ENCODE measurements around the gene NINL.
"Not testable (repeated sequence)": the region's sequence is repeated elsewhere in the genome, so short reads cannot be mapped to it uniquely, and the experiment has no call there.

NINL gene

DNA sequence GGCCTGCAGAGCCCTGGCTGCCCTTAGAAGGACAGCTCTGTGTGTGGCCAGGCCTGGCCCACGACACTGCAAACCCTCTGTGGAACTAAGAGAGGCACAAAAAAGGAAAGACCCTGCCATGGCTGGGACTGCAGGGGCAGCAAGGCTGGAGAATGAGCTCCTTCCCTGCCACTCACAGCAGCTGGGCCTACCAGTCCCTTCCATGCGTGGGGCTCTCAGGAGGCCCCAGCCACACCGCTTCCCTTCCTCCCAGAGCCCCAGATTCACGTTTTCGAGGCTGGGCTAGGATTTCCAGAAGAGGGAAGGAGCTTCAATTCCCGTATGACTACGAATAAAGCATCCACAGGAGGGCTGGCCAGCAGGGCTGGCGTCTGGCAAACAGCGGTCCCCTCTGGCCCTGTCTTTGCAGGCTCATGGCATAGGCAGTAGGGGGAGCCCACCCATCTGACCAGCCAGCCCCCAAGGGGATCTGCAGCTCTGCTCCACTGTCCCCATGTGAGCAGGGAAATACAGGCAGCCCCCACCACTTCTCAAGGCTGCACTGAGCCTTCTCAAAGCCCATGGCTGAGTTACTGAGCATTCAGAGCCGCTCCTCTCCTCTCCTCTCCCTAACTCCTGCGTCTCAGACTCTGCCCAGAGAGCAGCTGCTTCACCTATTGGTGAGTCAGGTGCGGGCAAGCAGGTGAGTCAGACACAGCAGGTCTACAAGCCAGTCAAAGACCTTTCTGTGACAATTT is 53.1 kb downstream of the NINL start:
- DNase-seq (ENCODE audit: low read depth) = no peak

DNA sequence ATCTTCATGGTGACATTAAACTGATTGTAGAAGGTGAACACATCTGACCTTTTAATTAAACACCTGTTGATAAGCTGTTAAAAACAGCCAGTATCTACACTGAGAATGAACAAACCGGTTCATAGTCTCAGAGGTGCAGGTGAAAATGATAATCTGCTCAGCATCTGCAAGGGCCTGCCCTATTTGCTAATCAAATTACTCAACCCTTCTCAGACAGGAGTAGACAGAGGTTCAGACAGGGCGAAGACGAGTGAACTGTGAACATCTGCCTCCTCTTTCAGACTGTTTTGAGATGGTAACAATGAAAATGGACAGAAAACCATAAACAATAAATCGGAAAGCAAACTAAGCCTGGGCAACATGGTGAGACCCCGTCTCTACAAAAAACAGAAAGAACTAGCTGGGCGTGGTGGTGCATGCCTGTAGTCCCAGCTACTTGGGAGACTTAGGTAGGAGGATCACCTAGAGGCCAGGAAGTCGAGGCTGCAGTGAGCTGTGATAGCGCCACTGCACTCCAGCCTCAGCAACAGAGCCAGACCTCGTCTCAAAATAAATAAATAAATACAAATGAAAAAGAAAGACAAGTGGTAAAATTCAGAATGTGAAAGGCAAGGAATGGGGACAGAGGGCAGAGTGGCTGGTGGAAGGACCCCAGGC is 55.9 kb downstream of the NINL start:
- no peak for DNase-seq (ENCODE audit: low read depth)

DNA sequence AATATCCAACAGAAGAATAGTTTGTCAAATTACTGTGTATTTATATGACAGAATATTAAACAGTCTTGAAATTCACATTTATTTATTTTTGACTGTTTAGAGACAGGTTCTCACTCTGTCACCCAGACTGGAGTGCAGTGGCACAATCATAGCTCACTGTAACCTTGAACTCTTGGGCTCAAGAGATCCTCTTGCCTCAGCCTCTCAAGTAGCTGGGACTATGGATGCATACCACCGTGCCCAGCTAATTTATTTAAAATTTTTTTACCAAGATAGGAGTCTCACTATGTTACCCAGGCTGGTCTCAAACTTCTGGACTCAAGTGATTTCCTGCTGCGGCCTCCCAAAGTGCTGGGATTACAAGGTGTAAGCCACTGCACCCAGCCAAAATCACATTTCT is 57.4 kb downstream of the NINL start:
- DNase-seq (ENCODE audit: low read depth) = no peak

DNA sequence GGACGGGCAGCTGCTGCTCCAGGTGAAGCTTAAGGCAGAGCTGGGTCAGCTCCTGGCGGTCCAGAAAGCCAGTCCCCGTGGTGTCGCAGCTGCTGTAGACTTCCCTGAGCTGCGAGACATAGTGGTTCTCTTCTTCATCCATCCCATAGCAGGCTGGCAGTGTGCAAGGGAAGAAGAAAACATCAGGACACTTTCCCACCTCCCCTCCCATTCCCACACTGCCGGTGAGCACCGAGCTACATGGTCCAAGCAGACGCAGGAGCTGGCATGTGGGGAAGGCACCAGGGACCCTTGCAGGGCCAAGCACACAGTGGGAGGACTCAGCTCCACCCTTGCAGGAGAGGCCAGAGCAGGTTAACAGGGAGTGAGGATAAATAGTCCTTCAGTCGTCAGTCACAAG is 58.9 kb downstream of the NINL start:
- no peak for DNase-seq (ENCODE audit: low read depth)

DNA sequence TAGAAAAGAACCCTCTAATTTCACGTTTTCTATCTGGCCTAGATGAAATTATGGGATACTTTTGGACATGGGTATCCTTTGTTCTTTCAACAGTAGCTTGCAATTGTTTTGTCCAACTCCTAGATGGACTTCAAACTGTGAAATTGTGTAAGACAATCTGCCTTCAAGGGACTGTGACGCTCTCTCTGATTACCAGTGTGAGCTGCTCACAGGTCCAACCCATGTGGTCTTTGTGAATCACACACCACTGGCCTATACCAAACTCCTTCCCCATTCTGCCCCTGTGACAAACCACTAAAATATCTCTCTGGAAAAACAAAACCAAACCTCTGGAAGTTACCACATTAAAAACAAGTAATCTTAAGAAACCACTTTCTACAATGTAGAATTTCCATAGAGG is 59.5 kb downstream of the NINL start:
- no peak for DNase-seq (ENCODE audit: low read depth)

DNA sequence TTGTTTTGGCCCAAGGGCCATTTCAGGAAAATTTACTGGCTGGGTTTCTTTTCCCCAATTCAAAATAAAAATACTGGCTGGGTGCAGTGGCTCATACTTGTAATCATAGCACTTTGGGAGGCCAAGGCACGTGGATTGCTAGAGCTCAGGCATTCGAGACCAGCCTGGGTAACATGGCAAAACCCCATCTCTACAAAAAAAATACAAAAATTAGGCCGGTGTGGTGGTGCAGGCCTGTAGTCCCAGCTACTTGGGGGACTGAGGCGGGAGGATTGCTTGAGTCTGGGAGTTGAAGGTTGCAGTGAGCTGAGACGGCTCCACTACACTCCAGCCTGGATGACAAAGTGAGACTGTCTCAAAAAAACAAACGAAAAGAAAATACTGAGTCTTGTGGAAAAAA is 60.0 kb downstream of the NINL start:
- DNase-seq (ENCODE audit: low read depth) = no peak

DNA sequence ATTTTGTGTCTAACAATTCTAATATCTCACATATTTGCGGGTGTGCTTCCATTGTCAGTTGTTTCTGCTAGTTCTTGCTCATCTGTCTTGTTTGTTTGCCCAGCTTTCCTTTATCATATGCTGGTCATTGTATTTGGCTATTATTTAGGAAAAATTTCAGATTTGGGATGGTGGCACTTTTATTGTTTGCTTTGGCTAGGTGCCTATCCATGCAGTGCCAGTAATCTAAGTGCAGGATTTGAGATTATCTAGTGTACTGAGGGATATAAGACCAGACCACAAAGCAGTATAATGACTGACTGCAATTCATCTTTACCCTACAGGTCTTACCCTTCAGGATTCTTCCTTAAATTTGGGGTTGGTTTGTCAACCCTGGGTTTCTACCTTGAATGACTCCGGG is 63.9 kb downstream of the NINL start:
- no peak for DNase-seq (ENCODE audit: low read depth)

DNA sequence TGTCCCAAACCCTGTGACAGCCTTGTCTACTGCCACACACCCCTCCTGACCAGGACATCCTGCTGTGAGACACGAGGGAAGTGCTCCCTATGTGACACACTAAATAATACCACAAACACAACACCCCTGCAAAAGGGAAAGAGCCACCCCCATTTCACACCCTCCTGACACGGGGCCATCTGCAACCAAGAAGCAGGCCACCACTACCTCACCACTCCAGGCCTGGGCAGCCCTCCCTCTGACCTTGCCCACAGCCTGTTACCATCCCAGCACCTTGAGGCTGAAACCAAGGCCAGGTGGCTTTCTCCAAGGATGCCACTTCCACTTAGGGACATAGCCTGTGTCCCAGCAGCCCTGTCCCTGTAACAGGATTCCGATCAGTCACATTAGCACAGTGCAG is 68.2 kb downstream of the NINL start:
- no peak for DNase-seq (ENCODE audit: low read depth)

DNA sequence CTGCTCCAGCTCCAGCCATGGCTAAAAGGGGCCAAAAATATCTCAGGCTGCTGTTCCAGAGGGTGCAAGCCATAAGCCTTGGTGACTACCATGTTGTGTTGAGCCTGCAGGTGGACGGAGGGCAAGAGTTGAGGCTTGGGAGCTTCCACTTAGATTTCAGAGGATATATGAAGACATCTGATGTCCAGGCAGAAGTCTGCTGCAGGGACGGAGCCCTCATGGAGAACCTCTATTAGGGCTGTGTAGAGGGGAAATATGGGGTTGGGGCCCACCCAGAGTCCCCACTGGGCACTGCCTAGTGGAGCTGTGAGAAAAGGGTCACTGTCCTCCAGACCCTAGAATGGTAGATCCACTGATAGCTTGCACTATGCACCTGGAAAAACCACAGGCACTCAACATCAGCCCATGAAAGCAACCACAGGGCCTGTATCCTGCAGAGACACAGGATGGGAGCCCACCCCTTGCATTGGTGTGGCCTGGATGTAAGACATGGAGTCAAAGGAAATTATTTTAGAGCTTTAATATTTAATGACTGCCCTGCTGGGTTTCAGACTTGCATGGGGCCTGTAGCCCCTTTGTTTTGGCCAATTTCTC is 70.5 kb downstream of the NINL start:
- DNase-seq (ENCODE audit: low read depth) = no peak

DNA sequence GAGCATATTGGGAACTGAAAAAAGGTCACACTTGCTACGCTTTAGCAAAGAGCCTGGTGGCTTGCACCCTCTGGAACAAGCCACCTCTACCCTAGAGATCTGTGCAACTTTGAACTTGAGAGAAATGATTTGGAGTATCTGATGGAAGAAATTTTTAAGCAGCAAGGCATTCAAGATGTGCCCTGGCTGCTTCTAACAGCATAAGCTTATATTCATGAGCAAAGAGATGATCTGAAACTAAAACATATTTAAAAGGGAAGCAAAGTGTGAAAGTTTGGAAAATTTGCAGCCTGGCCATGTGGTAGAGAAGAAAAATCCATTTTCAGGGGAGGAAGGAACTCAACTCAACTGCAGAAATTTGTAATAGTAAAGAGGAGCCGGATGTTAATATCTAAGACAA is 71.1 kb downstream of the NINL start:
- DNase-seq (ENCODE audit: low read depth) = no peak

DNA sequence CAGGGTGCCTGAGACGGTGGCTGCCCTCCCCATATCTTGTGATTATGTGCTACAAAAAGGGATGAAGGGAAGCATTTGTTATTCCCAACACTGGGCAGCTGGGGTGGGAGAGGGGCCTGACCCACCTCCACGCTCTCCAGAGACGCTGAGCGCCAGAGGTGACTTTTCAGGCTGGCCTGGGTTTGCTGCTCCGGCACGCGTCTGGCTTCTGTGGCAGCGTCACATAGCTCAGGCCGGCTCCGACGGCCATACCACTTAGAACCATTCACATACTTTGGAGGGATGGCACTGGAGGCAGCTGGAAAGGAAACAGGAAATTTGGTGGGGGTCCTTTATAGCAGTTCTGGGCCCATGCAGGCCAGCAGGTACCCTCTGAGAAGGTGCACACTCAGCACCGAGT is 72.6 kb downstream of the NINL start:
- DNase-seq (ENCODE audit: low read depth) = no peak

DNA sequence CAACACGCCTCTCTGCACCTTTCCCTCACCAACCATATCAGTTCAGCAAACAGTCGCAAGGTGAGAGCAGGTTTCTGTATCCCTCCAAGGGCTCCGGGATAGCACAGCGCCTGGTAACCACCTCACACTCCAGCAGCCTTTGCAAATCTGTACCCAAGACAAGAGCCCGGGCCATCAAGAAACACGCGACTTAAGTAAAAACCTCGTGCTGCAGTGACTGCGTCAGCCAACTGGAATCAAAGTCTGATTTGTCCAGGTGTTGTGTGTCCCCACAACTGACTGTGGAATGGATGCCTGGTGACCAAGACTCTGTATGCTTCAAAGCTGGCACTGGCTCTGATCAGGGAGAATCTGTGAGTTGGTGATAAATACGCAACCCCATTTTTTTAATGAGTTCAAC is 74.1 kb downstream of the NINL start:
- no peak for DNase-seq (ENCODE audit: low read depth)

DNA sequence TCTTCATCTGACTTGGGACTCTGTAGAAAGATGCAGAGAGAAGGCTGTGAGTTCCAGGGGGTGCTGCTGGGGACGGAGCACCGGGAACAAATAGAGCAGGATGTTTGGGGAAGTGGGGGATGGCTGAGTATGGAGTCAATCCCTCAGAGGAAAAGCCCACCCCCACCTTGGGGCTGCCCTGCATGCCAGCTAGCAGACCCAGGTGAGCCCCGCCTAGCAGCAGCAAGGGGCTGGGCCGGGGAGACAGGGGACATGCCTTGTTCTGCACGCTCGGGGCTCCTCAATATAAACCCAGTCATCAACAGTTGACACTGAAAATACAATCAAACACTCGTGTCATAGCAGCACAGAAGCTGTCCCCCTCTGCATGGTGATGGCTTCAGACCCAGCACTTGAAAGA is 74.6 kb downstream of the NINL start:
- DNase-seq (ENCODE audit: low read depth) = no peak

DNA sequence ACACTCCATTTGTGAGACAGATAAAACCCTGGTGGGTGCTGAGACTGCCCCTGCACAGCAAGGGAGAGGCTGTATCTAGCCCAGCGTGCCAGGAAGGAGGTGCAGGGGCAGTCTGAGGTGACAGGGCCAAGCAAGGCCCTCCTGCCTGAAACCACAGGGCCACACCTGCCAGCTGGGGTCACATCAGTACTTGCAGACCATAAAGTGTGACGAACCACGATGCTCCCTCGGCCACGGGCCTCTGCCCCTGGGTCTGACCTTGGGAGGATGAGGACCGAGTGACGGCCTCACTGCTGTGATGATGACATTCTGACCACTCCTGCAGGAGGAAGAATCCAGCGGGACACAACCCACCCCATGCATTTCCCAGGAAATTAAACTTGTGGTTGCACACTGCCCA is 75.1 kb downstream of the NINL start:
- no peak for DNase-seq (ENCODE audit: low read depth)

DNA sequence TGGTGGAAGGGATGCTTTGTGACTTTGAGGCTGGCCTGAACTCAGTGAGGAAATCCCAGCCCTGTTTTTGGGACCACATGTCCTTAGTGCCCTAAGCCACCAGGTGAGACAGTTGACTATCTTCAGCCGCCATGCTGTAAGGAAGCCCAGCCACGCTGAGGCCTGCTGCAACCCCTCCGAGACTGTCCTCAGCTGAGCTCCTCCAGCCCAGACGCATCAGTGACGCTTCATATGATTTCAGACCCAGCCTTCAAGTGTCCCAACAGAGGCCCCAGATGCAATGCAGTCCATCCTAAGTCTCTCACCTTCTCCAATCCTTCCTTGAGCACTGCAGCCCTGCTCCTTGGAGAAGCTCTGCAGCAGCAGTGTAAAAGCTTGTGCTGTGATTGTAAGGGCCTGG is 76.2 kb downstream of the NINL start:
- no peak for DNase-seq (ENCODE audit: low read depth)

DNA sequence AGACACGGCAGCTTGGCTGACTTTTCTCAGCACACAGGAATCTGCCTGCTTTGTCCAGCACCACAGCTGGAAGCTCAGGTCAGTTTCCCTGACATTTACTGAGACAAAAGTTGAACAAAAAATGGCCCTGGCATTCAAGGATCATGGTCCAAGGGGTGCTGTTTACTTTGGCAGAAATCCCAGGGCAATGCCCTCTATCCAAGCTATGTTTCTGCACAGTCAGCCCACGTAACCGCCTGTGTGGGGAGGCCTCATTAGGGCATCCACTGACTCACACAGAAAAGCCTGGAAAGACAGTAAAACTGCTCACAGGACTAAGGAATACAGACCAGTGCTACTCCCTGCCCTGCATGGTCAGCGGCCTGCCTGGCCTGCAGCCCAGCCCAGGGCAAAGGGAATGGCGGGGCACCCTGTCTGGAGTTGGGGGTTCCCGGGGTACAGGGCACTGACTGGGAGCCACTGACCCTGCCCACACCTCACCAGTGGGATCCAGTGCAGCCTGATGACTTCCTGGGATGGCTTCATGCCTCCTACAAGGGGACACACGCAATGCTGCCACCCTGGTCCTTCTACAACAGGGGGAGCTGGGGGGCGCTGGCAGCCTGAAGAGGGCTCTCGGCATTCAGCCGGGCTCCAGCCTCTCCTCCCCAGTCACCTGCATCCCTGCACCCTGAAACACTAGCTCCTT is 77.1 kb downstream of the NINL start:
- DNase-seq (ENCODE audit: low read depth) = no peak

DNA sequence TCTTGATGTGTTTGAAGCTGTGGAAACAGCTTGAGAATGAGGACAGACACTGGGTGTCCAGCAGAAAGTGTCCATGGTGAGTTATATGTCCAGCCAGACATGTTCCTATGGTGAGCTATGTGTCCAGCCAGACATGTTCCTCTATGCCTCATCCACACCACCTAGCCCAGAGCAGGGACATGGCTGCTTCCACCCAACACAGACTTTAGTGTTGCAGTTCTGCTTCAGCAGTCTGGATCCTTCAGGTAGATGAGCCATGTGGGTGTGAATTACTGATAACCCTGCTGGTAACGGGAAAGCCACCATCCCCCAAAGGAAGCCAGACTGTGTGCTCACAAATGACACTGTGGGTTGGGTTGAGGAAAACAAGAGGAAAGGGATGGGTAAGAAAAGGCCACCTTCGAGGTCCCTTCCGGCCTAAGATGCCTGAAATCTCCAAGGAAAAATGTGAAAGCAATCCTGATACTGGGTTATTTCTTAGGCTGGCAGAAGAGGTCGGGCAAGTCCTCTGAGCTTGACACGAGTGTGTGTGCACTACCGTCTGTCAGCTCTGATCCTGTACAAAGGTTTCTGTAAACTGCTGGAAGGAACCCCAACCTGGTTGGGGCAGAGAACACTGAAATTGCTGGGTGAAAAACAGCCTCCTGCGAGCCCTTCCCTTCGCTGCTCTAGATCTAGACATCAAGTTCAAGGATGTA is 77.8 kb downstream of the NINL start:
- no peak for DNase-seq (ENCODE audit: low read depth)

DNA sequence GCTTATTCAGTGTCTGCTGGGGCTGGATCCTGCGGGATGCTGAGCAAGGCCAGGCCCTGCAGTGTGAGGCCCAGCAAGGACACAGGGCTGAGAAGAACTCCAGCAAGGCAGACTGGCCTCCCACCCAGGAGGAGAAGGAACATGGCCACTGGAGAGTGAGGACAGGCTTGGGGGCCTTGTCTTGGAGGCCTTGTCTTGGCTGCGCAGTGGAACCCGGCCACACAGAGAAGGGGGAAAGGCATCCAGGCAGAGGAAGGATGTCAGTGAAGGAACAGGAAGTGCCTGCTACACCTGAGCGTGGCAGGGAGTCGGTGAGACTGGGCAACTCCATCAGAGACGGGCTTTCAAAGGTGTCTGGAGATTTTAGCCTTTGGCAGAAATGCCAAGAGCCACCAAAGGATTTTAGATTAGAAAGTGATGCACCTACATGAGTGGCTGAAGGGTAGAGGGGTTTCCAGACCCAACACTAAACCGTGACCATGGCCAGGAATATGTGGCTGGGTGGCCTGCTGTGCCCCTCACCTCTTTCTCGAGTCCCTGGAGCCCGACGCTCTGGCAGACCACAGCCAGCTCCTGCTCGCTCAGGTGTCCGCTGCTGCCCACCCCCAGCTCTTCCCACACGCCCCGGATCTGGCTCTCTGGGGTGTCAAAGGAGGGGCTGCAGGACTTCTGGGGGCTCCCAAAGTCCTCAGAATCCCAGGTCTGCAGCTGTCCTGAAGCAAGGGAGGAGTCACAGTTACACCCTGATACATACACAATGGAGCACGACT is 80.8 kb downstream of the NINL start:
- no peak for DNase-seq (ENCODE audit: low read depth)

DNA sequence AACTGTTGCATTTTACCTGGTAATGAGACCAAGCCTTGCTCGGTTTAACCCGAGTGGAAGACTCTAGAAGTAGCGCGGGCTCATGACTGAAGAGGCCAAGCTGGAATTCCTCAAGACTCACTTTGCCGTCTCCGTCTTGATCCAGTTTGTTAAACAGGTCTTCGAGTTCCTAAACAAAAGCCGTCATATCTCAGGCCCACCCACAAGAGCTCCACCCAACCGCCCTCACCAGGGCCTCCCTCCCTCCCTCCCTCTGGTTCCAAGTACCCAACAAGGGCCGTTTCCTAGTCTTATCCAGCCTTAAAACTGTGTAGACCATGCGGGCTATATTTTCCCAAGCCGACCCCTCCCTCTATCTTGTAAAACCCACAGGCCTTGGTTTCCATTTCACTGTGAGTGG is 81.4 kb downstream of the NINL start:
- DNase-seq (ENCODE audit: low read depth) = no peak

DNA sequence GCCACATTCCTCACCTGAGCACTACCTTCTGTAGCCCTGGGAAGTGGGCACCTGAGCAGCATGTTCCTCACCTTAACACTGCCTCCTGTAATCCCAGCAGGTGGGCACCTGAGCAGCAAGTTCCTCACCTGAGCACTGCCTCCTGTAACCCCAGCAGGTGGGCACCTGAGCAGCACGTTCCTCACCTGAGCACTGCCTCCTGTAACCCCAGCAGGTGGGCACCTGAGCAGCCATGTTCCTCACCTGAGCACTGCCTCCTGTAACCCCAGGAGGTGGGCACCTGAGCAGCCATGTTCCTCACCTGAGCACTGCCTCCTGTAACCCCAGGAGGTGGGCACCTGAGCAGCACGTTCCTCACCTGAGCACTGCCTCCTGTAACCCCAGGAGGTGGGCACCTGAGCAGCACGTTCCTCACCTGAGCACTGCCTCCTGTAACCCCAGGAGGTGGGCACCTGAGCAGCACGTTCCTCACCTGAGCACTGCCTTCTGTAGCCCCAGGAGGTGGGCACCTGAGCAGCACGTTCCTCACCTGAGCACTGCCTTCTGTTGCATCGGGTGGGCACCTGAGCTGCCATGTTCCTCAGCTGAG is 82.2 kb downstream of the NINL start:
- not testable (repeated sequence) for DNase-seq (ENCODE audit: low read depth)

DNA sequence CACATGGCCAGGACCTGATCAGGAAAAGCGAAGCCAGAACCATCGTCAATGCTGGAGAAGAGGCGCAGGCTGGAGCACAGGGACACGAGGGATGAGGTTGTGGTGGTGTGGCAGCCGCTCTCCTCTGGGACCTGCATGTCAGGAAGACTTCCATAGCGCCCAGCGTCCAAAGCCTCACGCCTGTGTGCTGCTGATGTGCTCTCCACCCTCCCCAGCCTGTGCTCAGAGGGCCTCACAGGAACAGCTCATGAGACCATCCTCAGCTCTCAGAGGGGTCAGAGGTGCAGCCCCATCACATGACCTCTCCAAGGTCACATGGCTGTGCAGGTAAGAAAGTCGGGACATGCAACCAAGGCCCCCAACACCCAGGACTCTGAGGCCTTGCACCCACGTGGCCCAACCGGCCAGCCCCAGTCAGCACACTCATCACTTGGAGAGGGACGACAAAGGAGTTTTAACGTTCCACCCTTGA is 84.4 kb downstream of the NINL start:
- no peak for DNase-seq (ENCODE audit: low read depth)
